ENCODE measurements around the gene ALG1.
"Not testable (repeated sequence)": the region's sequence is repeated elsewhere in the genome, so short reads cannot be mapped to it uniquely, and the experiment has no call there.

Gene ALG1, protein sequence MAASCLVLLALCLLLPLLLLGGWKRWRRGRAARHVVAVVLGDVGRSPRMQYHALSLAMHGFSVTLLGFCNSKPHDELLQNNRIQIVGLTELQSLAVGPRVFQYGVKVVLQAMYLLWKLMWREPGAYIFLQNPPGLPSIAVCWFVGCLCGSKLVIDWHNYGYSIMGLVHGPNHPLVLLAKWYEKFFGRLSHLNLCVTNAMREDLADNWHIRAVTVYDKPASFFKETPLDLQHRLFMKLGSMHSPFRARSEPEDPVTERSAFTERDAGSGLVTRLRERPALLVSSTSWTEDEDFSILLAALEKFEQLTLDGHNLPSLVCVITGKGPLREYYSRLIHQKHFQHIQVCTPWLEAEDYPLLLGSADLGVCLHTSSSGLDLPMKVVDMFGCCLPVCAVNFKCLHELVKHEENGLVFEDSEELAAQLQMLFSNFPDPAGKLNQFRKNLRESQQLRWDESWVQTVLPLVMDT

DNA sequence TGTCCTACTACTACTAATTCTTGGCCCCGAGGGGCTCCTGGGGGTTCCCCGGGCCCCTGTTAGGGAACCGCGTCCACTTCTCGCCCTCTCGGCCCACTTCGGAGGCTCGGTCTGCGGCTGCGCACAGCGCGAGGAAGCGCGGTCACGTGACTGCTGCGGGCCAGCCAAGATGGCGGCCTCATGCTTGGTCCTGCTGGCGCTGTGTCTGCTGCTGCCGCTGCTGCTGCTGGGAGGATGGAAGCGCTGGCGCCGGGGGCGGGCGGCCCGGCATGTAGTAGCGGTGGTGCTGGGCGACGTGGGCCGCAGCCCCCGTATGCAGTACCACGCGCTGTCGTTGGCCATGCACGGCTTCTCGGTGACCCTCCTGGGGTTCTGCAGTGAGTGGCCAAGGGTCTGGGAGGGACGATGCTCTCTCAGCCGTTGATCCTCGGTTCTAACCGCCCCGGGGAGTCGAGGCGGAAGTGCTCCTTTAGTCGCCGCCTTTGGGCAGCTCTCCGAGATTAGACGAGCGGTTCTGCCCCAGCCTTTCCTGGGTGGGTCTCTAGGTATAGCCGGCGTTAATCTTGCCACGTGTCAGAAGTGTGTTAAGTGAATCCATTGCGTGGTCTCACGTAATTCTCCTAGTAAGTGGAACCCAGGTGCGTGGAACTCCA, at the start of gene ALG1:
TSS of gene ALG1 (plus strand) at position 163 of the 653 bp plus-strand sequence. CDS start at position 170, 7 bp downstream.
- DNase-seq, result peak; percentile 12

DNA sequence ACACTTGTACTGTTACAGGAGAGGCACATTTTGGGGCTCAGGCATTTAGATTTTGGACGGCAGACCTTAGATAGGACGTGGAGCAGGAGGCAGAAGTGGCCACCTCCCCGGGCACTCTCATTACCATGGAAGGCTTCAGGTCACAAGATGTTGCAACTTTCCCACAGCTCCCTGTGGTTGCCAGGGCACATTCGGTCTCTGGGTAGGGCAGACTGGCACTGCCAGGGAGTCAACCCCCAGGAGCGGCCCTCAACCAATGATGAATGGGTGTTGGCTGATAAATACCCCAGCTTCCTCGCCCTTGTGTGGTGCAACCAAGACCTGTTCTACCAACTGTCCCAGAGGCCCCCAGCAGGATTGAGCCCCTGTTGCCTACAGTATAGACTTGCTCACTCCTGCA, 49.1 kb upstream of the ALG1 start:
- no peak for DNase-seq

DNA sequence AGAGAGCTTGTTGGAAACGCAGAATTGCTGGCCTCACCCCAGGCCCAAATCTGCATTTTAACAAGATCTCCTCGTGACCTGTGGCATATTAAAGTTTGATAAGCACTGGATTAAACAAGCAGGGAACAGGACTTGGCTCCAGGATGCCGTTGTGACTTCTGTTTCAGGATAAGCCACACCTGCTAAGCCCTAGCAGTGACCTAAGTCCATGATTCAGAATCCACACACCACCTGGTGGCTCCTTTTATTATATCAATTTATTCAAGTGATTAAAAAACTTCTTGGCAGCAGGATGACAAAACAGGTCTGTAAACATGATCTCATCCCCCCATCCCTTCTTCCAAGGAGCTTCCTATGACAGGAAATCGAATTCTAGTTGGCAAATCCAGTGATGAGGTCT, 47.0 kb upstream of the ALG1 start:
- no peak for DNase-seq

DNA sequence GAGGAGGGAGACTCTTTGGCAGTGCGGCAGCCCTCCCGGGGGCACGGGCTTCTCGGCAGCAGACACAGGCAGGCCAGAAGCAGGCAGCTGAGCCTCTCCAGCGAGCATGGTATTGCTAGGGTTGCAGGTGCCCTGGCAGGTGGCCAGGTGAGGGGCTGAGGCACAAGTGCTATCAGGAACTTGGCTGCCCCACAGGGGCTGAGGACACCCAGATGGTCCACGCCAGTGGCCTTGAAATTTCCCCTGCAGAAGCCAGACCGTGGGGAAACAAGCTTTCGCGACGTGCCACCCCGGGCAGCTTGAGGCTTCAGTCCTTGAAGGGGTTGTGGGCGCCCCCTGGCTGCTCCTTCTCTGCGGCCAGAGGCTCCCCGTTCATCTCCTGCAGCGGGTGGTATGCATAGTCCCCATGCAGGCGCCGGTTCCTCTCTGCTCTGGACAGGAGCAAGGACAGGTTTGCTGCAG, 46.4 kb upstream of the ALG1 start:
- no peak for DNase-seq

DNA sequence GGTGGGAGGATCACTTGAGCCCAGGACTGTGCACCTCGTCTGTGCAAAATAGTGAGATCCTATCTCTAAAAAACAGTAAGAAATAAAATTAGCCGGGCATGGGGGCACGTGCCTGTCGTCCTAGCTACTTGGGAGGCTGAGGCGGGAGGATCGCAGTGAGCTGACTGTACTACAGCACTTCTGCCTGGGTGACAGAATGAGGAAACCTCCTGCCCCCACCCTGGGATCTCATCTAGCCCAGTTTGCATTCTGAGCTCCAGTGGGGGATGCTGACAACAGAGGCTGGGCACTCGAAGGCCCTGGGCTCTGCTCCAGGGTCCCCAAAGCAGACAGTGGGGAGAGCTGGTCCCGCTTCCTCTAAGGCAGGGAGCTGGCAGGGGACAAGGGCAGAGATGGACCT, 45.0 kb upstream of the ALG1 start:
- DNase-seq, result no peak

DNA sequence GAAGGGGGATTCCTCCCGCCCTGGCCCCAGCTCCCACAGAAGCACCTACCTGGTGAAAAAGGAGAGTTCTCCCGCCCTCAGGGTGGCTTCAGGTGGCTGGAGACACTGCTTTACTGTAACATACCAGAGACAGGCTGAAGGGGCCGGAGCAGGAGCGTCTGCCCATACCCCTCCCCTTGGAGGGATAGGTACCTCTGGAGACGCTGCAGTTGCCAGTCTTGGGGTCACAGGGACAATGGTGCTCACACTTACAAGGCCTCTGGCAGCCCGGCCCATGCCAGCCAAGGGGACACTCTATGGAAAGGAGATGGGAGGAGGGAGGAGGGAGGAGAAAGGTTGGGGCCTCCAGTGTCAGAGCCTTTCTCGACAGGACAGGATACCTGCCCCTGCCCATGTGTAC, 44.6 kb upstream of the ALG1 start:
- DNase-seq, result no peak

DNA sequence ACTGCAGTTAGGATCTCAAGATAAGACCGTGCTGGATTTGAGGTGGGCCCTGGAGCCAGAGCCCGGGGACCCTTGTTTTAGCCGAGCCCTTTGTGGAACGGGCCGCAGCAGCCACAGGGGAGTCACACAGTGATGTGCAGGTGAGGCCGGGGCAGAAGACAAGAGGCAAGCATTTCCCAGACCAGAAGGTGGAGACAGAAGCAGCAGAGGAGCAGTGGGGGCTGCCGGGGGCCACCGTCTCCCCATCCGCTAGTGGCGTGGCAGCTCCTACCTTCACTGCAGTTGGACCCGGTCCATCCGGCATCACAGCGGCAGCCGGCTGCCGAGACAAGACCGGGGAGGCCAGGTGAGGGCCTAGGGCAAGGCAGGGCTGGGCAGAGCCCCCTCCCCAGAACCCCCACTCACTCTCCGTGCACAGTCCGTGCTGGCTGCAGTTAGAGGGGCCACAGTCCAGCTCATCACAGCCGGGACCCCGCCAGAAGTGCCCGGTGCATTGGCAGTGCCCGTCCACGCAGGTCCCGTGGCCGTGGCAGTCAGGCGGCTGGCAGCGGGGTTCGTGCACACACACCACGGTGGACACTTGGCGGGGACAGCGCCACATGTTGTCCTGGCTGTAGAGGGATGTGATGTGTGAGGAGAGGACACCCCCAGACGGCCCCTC, 43.9 kb upstream of the ALG1 start:
- no peak for DNase-seq

DNA sequence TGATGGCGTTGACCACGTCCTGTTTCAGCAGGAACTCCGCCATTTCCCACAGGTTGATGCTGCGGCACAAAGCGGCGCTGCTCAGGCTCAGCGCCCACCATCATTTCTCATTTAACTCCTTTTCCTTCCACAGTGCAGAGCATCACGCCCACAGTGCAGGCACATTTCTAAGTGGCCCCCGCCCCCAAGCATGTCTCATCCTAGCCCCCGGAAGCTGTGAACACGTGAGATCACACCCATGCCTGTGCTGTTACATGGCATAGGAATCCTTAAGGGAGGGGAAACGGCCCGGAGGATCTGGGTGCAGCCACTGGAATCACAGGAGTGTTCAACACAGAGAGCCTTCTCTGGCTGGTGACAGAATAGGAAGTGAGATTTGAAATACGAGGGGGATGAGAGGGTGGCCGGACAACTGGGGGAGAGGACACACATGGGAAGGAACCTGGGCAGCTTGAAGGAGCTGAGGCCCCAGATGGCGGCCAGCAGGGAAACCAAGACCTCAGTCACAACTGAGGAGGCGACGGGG, 42.6 kb upstream of the ALG1 start:
- DNase-seq, result no peak

DNA sequence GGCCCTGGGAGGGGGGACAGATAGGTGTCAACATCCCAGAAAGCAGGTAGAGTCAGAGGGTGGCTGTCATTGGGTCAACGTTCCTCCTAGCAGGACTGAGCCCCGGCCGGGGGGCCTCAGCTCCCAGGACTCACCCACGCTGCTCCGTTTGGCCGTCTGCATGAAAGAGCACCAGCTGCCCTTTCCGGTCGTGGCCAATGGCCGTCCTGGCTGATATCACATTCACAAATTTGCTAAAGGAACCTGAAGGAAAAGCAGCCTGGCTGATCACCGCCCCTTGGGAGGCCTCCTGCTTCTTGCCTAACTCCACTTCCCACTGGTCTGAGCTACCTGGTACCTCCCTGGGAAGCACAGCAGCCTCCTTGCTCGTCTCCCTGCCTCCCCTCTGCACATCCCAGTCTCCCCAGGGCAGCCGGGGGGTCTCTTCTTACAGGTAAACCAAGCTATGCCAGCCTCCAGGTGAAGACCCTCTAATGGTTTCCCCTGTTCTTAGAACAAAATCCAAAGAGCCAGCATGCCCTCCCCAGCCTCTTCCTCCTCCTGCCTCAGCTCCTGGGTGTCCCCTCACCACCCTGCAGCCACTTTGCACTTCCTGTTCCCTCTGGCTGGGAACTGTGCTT, 41.3 kb upstream of the ALG1 start:
- no peak for DNase-seq

DNA sequence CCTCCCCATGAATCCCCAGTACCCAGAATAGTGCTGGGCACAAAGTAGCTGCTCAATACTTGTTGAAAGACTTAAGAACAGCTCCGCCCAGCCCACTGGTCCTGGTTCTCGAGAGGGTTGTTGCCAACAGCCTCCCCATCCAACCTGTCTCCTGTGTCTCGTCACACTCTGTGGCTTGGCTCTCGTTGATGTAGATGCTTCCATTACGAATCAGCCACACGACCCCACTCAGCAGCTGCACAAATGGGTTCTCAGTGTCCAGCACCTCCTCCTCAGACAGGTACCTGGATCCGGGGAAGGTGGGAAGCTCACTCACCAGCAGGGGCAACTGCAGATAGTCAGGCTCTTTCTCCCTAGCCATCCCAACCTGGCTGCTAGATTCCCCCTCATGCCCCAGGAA, 40.0 kb upstream of the ALG1 start:
- DNase-seq, result no peak

DNA sequence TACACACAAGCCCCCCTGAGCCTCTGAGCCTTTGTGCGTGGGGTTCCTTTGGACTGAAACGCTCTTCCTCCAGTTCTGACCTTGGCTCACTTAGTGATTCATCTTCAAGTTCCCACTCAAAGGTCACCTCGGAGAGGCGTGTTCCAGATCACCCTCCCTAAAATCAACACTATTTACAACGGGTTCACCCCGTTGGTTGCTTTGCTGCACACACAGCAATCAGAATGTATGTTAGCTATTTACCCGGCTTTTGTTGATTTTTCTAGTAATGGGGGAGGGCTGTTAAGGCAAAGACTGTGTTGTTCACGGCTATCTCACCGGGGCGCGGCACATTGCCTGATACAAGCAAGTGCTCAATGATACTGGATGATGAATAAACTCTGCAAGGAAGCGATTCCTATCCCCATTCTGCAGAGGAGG, 38.9 kb upstream of the ALG1 start:
- no peak for DNase-seq

DNA sequence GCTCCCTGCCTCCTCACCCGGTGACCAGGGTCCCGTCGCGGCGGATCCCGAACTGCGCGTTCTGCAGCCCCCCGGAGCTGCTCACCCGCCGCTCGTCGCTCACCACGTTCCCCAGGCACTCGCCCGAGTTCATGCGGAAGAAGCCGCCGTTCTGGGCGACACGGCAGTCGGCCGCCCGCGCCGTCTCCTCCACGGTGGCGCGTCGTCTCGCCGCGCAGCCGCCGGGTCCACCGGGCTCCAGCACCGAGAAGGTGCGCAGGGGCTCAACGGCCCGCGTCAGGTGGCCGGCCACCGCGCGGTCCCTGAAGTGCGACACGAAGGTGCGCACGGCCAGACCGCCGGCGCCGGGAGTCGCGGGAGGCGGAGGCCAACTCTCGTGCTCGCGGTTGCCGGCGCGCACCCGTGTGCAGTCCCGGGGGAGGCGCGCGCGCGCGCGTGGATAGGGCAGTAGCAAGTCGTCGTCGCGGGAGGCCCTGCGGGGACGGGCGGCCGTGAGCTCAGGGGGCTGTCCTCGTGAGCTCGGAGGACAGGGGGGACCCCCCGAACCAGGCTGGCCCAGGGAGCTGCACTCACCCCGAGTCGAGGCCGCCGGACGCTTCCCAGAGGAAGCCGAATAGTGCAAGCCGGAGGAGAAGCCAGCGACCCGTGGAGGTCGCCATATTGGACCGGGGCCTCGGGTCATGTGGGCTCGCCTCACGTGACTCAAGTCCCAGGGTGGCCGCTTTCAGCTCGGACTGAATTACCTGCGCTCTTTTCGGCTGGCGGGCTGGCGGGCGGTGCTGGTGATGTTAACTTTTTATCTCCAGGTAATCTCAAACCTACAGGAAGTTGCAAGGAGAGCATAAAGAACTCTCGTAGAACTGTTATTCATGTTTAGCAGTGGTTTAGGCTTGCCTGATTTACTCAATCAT, 38.1 kb upstream of the ALG1 start, which contains the start of gene NAGPA:
TSS of gene NAGPA (minus strand) at position 680 of the 911 bp plus-strand sequence. CDS start at position 659, 21 bp downstream.
- peak; percentile 16 for DNase-seq

DNA sequence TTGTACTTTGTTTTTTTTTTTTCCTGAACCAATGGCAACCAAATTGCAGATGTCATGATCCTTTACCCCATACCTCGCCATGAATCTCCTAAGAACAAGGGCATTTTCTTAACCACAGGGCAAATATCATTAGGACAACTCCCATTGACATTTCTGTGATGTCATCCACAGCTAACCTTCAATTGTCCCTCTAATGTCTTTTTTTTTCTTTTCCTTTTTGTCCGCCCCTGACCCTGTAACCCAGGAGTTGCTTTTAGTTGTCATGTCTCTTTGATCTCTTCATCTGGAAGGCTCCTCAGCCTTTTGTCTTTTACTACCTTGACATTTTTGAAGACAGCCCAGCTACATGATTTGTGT, 37.5 kb upstream of the ALG1 start:
- DNase-seq, result no peak

DNA sequence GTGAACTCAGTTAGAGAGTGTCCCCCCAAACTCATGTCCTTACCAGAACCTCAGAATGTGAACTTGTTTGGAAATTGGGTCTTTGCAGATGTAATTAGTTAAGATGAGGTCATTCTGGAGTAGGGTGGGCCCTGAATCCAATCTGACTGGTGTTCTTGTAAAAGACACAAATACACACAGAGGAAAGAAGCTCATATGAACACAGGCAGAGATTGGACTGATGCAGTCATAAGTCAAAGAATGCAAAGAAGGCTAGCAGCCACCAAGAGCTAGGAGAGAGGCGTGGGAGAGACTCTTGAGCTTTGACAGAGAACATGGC, 35.8 kb upstream of the ALG1 start:
- DNase-seq, result no peak

DNA sequence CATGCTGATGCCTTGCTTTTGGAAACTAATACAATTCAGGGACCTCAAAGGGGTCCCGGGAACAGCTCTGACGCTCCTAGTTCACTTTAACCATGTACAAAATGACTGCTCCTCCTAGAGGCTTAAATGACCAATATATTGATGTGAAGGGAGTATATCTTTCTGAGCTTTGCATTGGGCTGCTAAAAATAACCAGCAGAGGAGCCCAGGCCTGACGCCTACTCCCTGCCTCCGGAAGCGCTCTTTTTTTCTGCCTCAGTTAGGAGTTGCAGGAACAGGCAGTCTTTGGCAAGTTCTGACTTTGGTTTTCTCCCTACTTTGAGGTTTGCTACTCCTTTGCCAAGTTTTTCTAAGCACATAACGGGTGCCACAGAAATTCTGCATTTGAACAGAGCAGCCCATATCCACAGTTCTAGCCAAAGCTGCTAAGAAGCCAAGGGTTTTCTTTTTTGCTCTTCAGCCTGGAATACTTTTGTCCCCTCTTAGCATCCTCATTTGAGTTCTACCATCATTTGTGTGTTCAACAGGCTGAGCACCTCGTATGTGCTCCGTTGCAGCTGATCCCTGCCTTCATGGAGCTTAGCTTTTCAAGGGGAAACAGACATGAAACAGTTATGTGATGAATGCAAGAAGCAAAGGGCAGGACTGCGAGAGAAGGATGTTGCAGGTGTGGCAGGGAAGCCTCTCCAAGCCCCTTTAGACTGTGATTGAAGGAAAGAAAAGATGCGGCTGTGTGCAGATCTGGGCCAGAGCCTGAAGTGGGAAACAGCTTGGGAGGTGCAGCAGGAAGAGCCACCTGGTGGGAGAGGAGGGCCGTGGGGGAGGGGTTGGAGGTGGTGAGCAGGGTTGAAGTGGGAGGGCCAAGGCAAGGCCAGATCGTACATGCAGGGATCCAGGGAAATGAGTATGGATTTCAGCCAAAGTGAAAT, 35.2 kb upstream of the ALG1 start:
- DNase-seq, result no peak

DNA sequence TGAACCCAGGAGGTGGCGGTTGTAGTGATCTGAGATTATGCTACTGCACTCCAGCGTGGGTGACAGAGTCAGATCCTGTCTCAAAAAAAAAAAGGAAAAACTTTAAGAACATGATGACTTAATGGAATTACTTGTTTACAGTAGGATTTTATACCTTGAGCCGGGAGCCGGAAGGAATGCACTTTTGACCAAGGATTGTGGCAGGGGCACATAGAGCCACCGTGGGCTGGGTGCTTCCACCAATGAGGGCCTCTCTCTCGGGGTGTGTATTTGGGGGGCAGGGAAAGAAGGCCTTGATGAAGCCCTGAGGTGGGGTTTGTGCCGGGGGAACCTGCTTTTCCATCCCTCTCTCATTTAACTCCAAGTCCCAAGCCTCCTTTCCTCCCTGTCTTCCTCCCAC, 31.2 kb upstream of the ALG1 start:
- DNase-seq, result no peak

DNA sequence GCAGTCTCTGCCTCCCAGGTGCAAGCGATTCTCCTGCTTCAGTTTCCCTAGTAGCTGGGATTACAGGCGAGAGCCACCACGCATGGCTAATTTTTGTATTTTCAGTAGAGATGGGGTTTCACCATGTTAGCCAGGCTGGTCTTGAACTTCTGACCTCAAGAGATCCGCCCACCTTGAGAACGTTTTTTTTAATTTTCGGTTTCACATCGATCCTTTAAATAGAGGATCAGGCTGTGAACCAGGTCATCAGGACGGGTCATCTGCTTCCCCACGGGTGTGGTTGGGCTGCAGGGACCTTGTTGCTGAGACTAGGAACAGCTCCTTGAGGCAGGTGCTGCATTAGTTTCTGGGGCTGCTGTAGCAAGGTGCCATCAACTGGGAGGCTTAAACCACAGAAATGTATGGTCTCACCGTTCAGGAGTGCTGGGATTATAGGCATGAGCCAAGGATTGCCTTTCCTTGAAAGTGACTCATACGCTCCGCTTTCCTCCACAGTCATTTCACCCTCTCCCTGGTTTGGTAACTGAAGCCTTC, 30.0 kb upstream of the ALG1 start:
- DNase-seq, result no peak

DNA sequence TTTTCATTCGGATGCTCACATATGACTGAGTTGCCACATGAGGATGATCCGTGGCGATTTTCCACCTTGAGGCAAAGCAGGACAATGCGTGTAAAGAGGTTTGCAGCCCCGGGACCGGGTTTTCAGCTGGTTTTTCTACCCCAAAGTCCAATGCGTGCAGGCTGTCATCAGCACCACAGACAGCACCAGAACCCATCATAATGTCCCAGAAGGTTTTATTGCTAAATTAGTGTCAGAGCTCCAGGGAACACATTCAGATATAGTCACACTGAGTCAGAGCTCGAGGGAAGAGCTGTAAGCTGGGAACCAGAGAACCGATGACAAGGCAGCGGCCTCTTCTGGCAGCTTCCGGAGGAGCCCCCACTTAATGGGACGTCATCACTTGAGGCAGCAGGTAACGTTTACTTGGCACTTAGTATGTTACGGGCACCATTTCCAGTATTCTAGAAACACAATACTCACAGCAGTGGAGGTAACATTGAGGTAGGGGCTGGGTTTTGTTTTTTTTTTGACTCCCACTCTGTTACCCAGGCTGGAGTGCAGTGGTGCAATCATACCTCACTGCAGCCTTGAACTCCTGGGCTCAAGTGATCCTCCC, 29.0 kb upstream of the ALG1 start:
- DNase-seq, result no peak

DNA sequence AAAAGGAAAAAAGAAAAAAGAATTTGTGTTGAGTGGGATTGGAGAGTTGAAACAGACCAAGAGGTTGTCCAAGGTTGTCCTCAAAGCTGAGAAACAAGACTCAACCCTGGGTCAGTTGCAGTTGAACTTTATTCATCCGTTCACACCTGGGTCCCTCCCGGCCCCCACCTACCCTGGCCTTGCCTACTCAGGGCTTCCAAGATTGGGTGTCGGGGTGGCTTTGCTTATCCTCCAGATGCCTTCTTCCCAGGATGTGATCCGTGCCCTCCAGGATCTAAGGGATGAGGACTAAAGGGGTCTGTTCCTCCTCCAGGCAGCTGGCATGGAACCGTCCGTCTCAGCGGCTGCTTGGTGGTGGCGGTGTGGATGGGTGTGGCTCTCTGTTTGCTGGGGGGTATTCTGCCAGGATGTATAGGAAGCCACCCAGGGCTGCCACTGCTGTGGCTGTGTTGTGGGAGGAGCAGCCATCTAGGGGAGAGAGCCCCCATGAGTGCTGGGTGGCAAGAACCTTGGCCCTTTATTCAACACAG, 27.6 kb upstream of the ALG1 start:
- no peak for DNase-seq

DNA sequence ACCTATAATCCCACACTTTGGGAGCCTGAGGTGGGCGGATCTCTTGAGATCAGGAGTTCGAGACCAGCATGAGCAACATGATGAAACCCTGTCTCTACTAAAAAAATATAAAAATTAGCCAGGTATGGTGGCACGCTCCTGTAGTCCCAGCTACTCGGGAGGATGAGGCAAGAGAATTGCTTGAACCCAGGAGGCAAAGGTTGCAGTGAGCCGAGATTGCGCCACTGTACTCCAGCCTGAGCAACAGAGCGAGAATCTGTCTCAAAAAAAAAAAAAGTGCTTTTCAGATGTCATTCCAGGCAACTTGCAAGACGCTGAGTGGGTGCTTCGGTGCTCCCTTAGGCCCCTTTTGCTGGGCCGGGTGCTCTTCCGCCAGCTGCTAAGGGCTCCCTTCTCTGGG, 27.1 kb upstream of the ALG1 start:
- not testable (repeated sequence) for DNase-seq
